ENCODE results near the gene TRIML1. TPM values are rescaled to one million over a fixed set of nuclear protein-coding genes. Genes with fewer than 3 reads are reported as not detected.

Gene TRIML1
- total RNA-seq, 1 donor from 2014 or later, result not detected

- Histone ChIP-seq H3K27ac (no peak overlapping the region), H3K27me3 (no peaks in the 10 kb centered on the region), H3K4me1 (peaks cover 3% of the 10 kb centered on the region), H3K4me2 (no peak overlapping the region), H3K9me3 (ENCODE audit: low read depth) (no peaks in the 10 kb centered on the region), H3K9ac (no peak overlapping the region), H3K79me2 (ENCODE audit: low read depth) (no peaks in the 10 kb centered on the region), H4K20me1 (ENCODE audit: low read depth) (no peaks in the 10 kb centered on the region), H3K4me3 (no peak overlapping the region), H3F3A (ENCODE audit: low read depth) (no peaks in the 10 kb centered on the region), H3K36me3 (no peaks in the 10 kb centered on the region), H2AFZ (replicated peaks) (peak overlapping the region; percentile 85)
- Mint-ChIP-seq H3K27ac (no peak overlapping the region), H3K9me3 (peaks cover 6% of the 10 kb centered on the region), H3K27me3 (ENCODE audit: insufficient read depth, low read depth) (peaks cover 8% of the 10 kb centered on the region), H3K4me1 (peaks cover 15% of the 10 kb centered on the region), H3K36me3 (peaks cover 2% of the 10 kb centered on the region), H3K4me3 (no peak overlapping the region)
- DNase-seq (ENCODE audit: low spot score), result peak; percentile 32
- TF ChIP-seq EZH2phosphoT487 (IDR thresholded peaks at IDR 0.05) (no peak), EZH2 (IDR thresholded peaks at IDR 0.05) (no peak), CTCF (IDR thresholded peaks at IDR 0.05) (no peak)
Measured at GRCh38 chr4:188196134-188196735, 57.0 kb downstream of the TRIML1 start.

Small RNA genes lying within 50 kb of the gene (small RNA-seq; reads per million reads assigned to genes)
- gene RNU6-173P, result not detected

Other genes with a start within 250 kb of the TRIML1 start
- gene ZFP42, start 143.7 kb upstream of the TRIML1 start, total RNA-seq (ENCODE audit: low replicate concordance), result 36.4 and 54.5 TPM in 2 replicates
- 0.28 and 0.65 TPM in 2 replicates for gene TRIML2, start 29.8 kb upstream of the TRIML1 start, total RNA-seq (ENCODE audit: low replicate concordance)

Data from neural progenitor cell (in vitro differentiated cells).